C4-2B (cell line): Measurements from ENCODE around the gene SNAPC2.

ENCODE experiments used
- H3K27ac ChIP-seq: fragments of 450-650 bp; 2 replicates; pipeline ENCODE4 v1.5.1; 2017
- CTCF ChIP-seq: fragments of 450-650 bp; conservative IDR thresholded peaks from 2 replicates; pipeline ENCODE4 v1.5.1; 2017; ENCODE audit warnings: mild to moderate bottlenecking
- ZFX ChIP-seq: fragments of 450-650 bp; IDR thresholded peaks from 2 replicates; pipeline ENCODE4 v1.6.1; 2017

Gene SNAPC2

GRCh38 chr19:7902796-7903243 is 17.3 kb upstream of the SNAPC2 start:
- no peak for TF ChIP-seq CTCF
- TF ChIP-seq ZFX, result no peak
- peak overlapping the region; percentile 99 for H3K27ac ChIP-seq

- peak within 1 kb of the TSS; percentile 99 for H3K27ac ChIP-seq
- TF ChIP-seq ZFX (no peak), CTCF (peak; percentile 94)
Observed at GRCh38 chr19:7903244-7904073, 16.7 kb upstream of the SNAPC2 start, which contains the start of gene MAP2K7. Gene MAP2K7, plus strand, starts transcription at chr19:7903877. Its CDS starts 68 bp downstream, at chr19:7903945.

GRCh38 chr19:7904074-7905020 is 15.8 kb upstream of the SNAPC2 start:
- TF ChIP-seq CTCF (no peak), ZFX (no peak)
- peak overlapping the region; percentile 99 for H3K27ac ChIP-seq

- peak overlapping the region; percentile 99 for H3K27ac ChIP-seq
- TF ChIP-seq CTCF, result no peak
- TF ChIP-seq ZFX, result no peak
Observed at GRCh38 chr19:7905268-7905667, 14.9 kb upstream of the SNAPC2 start.

GRCh38 chr19:7905859-7906258 is 14.3 kb upstream of the SNAPC2 start:
- no peak for TF ChIP-seq ZFX
- no peak for TF ChIP-seq CTCF
- no peak overlapping the region for H3K27ac ChIP-seq

- H3K27ac ChIP-seq, result no peak overlapping the region
- TF ChIP-seq ZFX (no peak), CTCF (no peak)
Observed at GRCh38 chr19:7907122-7907521, 13.0 kb upstream of the SNAPC2 start.
